Activated CD8-positive, alpha-beta memory T cell treated with anti-CD3 and anti-CD28 coated beads for 1 hour (primary cell): ENCODE measurements around the gene ITGA5.
A peak's percentile ranks its signal among the peaks of the same experiment; 100 is the strongest.

Experiments
- DNase-seq, 2 donors: peaks; one replicate each; pipeline ENCODE4 v3.0.0-alpha.2; 2020; ENCODE audit warnings: low read depth in 1 of 2; ENCODE audit errors: extremely low read depth in 1 of 2

Gene ITGA5

DNA sequence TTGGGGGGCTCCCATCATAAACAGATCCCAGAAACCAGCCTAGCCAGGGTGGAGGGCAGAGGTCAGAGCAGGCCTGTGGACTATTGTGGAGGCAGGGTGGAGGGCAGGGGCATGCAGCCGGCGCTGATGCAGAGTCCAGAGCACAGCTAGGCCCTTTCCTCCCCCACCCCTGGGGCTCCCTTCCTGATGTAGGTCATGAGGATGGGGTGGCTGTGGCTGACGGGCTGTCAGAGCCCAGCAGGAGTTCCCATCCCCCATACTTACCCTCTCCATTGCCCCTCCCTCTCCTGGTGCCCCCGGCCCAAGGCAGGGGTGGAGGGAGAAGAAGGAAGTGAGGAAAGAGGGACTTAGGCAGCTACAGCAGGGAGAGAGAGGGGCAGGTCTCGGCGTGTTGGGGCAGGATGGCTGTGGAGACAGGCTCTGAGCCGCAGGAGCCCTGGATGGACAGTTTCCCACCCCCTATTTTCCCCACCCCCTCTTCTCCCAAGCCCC lies 28.8 kb downstream of the ITGA5 start:
- DNase-seq, result no peak

- no peak for DNase-seq
Measured at GRCh38 chr12:54389607-54390175, 29.4 kb downstream of the ITGA5 start.

GRCh38 chr12:54389134-54389508 lies 29.9 kb downstream of the ITGA5 start:
- no peak for DNase-seq

DNA sequence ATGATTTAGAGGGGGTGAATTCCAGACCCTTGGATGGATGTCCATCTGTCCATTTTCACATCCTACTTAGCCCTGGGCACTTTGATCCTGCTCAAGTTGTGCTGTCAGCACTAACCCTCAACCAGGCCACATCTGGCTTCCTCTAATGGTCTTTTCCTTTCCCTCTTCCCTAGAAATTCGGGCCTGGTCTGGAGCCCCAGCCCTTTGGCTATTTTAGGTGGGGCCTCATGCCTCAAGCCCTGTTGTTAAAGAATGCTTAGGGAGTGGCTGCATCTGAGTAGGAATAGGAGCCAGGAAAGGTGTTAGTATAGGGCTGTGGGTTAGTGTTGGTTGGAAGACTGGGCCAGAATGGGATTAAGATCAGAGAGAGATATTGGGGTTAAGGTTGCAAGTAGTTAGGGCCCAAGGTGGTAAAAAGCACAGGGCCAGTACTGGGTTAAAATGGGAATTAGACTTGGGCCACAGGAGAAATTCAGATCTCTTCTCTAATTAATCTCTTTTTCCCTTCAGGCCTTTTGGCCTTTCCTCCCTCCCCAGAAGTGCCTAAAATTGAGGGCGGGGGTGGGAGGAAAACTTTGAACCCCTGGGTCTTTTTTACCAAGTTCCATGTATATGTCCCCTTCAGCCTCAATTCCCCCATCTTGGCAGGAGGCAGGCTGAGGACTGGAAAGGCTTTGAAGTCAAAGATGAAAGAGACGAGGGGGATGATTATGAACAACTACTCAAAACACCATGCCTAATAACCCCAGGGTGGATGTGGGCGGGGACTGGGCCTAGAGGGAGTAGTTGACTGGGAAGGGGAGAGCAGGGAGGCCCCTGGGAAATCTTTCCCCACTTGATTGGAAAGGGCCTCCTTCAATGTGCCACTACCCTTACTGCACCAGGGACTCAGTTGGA lies 30.6 kb downstream of the ITGA5 start:
- no peak for DNase-seq

DNA sequence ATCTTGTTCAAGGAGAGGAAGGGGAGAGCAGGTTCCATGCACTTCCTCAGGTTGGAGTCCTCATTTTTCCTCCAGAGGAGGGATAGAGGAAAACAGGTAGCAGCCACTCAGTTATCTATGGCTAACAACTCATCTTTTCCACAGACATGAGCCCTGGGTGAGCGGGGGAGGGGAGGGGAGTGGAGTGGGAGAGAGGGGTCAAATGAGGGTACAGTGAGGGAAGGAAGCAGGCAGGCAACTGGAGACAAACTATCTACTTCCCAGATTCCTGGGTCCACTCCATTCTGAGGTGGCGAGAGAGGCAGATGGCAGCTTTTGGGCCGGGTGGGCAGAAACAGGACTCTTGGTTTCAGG lies 32.0 kb downstream of the ITGA5 start:
- no peak for DNase-seq

DNA sequence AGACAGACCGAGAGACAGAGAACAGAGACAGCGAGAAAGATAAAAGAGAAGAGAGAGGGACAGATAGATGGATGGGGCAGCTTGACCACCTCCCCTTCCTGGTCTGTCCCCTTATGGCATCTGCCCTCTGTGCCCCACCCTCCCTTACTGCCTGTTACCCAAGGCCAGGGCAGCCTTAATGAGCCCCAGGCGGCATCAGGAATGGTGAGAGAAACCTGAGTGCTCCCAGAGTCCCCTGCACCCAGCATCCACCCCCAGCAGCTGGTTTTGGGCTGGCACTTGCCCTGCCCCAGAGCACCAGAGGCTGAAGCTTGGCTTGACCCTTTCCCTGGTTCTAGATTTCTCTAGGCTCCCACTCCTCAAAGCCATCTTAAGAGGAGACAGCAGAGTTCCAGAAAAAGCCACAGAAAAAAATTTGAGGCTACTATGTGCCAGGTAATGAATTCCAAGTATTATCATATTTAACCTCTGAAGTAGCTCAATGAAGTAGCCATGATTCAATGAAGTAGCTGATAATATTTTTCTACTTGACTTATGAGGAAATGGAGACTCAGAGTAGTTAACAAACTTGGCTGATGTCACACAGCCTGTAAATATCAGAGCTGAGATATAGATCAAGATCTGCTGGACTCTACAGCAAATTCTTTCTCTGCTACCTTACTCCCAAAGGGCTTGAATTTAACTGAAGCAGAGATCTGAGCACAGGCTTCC lies 32.5 kb downstream of the ITGA5 start:
- no peak for DNase-seq

GRCh38 chr12:54385251-54385914 lies 33.7 kb downstream of the ITGA5 start:
- DNase-seq, result no peak

GRCh38 chr12:54384591-54385041 lies 34.5 kb downstream of the ITGA5 start, which contains the start of gene ZNF385A:
Gene ZNF385A (minus strand): TSS chr12:54384733. CDS start chr12:54384514, 219 bp downstream.
- no peak for DNase-seq

DNA sequence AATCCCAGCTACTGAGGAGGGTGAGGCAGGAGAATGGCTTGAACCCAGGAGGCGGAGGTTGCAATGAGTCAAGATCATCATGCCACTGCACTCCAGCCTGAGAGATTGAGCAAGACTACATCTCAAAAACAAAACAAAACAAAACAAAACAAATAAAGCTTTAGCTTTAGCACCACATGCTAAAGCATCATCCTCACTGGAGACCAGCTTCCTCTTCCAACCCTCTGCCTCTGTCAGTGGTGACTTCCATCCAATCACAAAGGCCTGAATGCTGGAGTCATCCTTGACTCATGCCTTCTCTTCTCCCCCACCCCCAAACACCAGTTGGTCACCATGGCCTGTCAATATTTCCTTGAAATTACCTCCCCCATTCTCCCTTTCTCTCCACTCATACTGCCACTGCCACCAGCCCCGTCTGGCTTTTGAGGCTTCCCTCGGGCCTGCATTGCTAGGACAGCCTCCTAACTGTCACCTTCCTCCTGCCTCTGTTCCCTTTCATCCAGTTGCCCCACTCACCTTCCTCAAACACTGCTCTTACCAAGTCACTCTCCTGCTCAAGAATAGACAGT lies 35.9 kb downstream of the ITGA5 start:
- DNase-seq, result no peak

- no peak for DNase-seq
Measured at GRCh38 chr12:54381136-54381535, 37.9 kb downstream of the ITGA5 start.

- peak; percentile 81 to 84 for DNase-seq
Measured at GRCh38 chr12:54379398-54380201, 39.5 kb downstream of the ITGA5 start.

GRCh38 chr12:54378796-54379397 lies 40.2 kb downstream of the ITGA5 start:
- DNase-seq, result no peak

- DNase-seq, result no peak
Measured at GRCh38 chr12:54377797-54378515, 41.1 kb downstream of the ITGA5 start.

DNA sequence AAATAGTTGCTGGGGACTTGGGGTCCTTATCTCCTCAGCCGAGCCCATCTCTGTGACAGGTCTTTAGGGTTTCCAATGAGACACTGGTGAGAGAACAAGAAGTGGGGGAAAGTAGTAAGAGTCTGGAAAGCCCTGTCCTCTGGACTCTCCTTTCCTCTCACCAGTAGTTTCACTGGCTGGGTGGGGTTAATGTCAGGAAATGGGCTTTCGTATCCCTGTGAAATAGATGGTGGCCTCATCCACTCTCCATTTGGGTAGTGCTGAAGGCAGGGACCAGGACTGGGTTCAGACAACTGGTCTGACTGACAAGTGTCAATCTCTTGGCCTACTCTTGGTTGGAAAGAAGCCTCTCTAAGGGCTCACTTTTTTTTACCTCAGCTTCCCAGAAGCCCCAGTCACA lies 42.1 kb downstream of the ITGA5 start:
- no peak for DNase-seq

GRCh38 chr12:54376596-54376995 lies 42.5 kb downstream of the ITGA5 start:
- no peak for DNase-seq

DNA sequence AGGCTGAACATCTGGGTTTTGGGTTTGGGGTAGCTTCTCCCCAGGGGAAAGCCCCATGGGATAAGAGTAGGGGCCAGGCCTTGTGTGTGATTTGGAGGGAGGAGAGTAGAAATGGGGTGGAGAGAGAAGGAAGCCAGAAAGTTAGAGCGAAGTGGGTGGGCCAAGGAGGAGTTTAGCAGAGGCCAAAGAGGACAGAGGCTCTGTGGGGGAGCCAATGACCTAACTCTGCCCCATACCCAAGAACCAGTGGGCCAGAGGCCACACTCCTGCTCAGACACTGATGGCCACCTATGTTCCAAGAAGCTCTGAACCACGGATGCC lies 43.8 kb downstream of the ITGA5 start:
- no peak for DNase-seq

- no peak for DNase-seq
Measured at GRCh38 chr12:54374562-54375258, 44.4 kb downstream of the ITGA5 start.
